Subcutaneous adipose tissue (tissue), 4 donors: Measurements from ENCODE around the gene RNF150. TPM values are rescaled to one million over a fixed set of nuclear protein-coding genes. Genes with fewer than 3 reads are reported as not detected.

Experiments
- CTCF ChIP-seq: fragments of 450-650 bp; IDR thresholded peaks from one replicate; pipeline ENCODE4 v1.5.1; 2016; ENCODE audit warnings: low read depth, mild to moderate bottlenecking, control low read depth, antibody characterized with exemption, moderate library complexity
- total RNA-seq, 4 donors: library from RNA; depleted of rRNA; stranded (reverse); fragments of >200 nt; gene quantifications; one replicate each; pipeline ENCODE4 v1.1.0, GENCODE V29; 2016

RNF150 gene
- total RNA-seq, 4 donors from 2014 or later: 8.6 to 44.8 (median 22.6) TPM

GRCh38 chr4:141038428-141038827, 94.8 kb downstream of the RNF150 start:
- no peak for TF ChIP-seq CTCF

- TF ChIP-seq CTCF: no peak
Measured at GRCh38 chr4:141037446-141037845, 95.8 kb downstream of the RNF150 start.

GRCh38 chr4:141036786-141037185, 96.5 kb downstream of the RNF150 start:
- no peak for TF ChIP-seq CTCF

- no peak for TF ChIP-seq CTCF
Measured at GRCh38 chr4:141035920-141036319, 97.3 kb downstream of the RNF150 start.

- TF ChIP-seq CTCF: no peak
Measured at GRCh38 chr4:141028024-141028529, 105.2 kb downstream of the RNF150 start.

GRCh38 chr4:141027421-141027820, 105.8 kb downstream of the RNF150 start:
- TF ChIP-seq CTCF: no peak

GRCh38 chr4:141026900-141027299, 106.4 kb downstream of the RNF150 start:
- TF ChIP-seq CTCF: no peak
